ENCODE data around the gene TMCO4. TPM values are rescaled to one million over a fixed set of nuclear protein-coding genes. Genes with fewer than 3 reads are reported as not detected.

The TMCO4 gene
- total and polyA plus RNA-seq, 2 of the 8 experiments (the other 6 are each of a cell fraction or from before 2014, with no cell fraction given), result 3.0 to 3.1 TPM

GRCh38 chr1:19785660-19786059 is 14.1 kb downstream of the TMCO4 start:
- ChIA-PET POLR2A (ENCODE audit: partially characterized antibody) (interaction anchor here (1.5 to 1.8 kb wide), 3 partner anchors 10 to 22 kb away, joined by 3 to 5 read pairs (median 5); no protein-coding TSS in a partner anchor), CTCF (ENCODE audit: partially characterized antibody) (interaction anchor here (0.9 to 3.3 kb wide), 7 partner anchors 9 to 39 kb away, joined by 3 to 11 read pairs (median 4); no protein-coding TSS in a partner anchor)
- H2AFZ ChIP-seq (ENCODE audit: low read length), result no peak overlapping the region
- no peak overlapping the region for H3K18ac ChIP-seq (ENCODE audit: extremely low read depth, low read length)
- DNase-seq (ENCODE audit: low read depth in 1 of 2, low spot score in 2 of 2) (no peak), FAIRE-seq (no peak)
- peaks cover 8 to 11% (median 10%) of the 10 kb centered on the region in 4 experiments for H3K4me1 ChIP-seq (replicated peaks in 1 of 4; ENCODE audit: control insufficient read depth in 3 of 4, insufficient read depth in 4 of 4, low read length in 3 of 4)
- no peak overlapping the region for H2AK5ac ChIP-seq (ENCODE audit: low read depth, low read length)
- no peak overlapping the region for H2BK120ac ChIP-seq (replicated peaks; ENCODE audit: low read depth, low read length)
- H3K36me3 ChIP-seq (ENCODE audit: control insufficient read depth in 2 of 4, insufficient read depth in 4 of 4, low read length in 3 of 4), result no peaks in the 10 kb centered on the region
- no peaks in the 10 kb centered on the region for H3K79me1 ChIP-seq (ENCODE audit: low read depth, low read length)
- H3K4me3 ChIP-seq (ENCODE audit: extremely low read depth in 1 of 4, insufficient read depth in 2 of 4, low read depth in 3 of 4, low read length in 4 of 4), result no peak overlapping the region
- no peak overlapping the region for H4K91ac ChIP-seq (replicated peaks; ENCODE audit: insufficient read length, low read length)
- H3K9me3 ChIP-seq (ENCODE audit: insufficient read depth in 2 of 2, low read depth in 1 of 2, low read length in 1 of 2), result no peaks in the 10 kb centered on the region
- no peak overlapping the region for H3K9ac ChIP-seq (replicated peaks in 1 of 4; ENCODE audit: extremely low read depth in 1 of 4, low read depth in 3 of 4, low read length in 3 of 4)
- H3K27me3 ChIP-seq (replicated peaks in 1 of 4; ENCODE audit: control insufficient read depth in 3 of 4, extremely low read depth in 1 of 4, insufficient read depth in 3 of 4, low read length in 3 of 4), result peaks cover 4 to 32% (median 26%) of the 10 kb centered on the region in 4 experiments
- H3K27ac ChIP-seq (ENCODE audit: low read depth, low read length), result no peak overlapping the region
- no peak overlapping the region for H4K8ac ChIP-seq (ENCODE audit: extremely low read depth, insufficient read depth, low read length)
- no peak overlapping the region for H2BK5ac ChIP-seq (ENCODE audit: low read depth, low read length)
- no peak overlapping the region for H3K23ac ChIP-seq (ENCODE audit: insufficient read length)
- H4K20me1 ChIP-seq (replicated peaks in 1 of 2; ENCODE audit: control insufficient read depth in 1 of 2, insufficient read depth in 2 of 2, low read length in 2 of 2), result no peaks in the 10 kb centered on the region
- no peak overlapping the region for H2BK20ac ChIP-seq (ENCODE audit: low read length)
- no peak overlapping the region for H3K4me2 ChIP-seq (ENCODE audit: insufficient read depth in 1 of 2, low read depth in 2 of 2, low read length in 2 of 2)
- H3K79me2 ChIP-seq (ENCODE audit: control insufficient read depth in 1 of 2, insufficient read depth in 2 of 2, low read length in 2 of 2), result no peaks in the 10 kb centered on the region
- no peaks in the 10 kb centered on the region for H3K23me2 ChIP-seq (ENCODE audit: low read depth, low read length)
- no peak overlapping the region for H2BK12ac ChIP-seq (ENCODE audit: low read depth, low read length)
- no peak overlapping the region for H3K56ac ChIP-seq (replicated peaks; ENCODE audit: insufficient read length, low read depth, low read length)
- H3K4ac ChIP-seq (replicated peaks; ENCODE audit: insufficient read length, low read depth, low read length), result no peak overlapping the region
- no peak overlapping the region for H4K5ac ChIP-seq (ENCODE audit: insufficient read length, low read depth, low read length)
- no peak overlapping the region for H3K14ac ChIP-seq (ENCODE audit: insufficient read length)
- TF ChIP-seq EZH2 (IDR thresholded peaks at IDR 0.05; ENCODE audit: low read depth, low read length, severe bottlenecking), result no peak
- TF ChIP-seq GTF2F1 (IDR thresholded peaks at IDR 0.05; ENCODE audit: borderline replicate concordance, low read depth, low read length), result no peak
- 0 out of 4 replicates have a peak, but pooled peaks of 1 of the 2 experiments have one; percentile 4 for TF ChIP-seq RAD21 (IDR thresholded peaks at IDR 0.05 in 1 of 2, conservative IDR thresholded peaks at IDR 0.05 in 1 of 2; ENCODE audit: low read depth in 2 of 2, low read length in 2 of 2)
- 70% methylated on average over 4 of the region's 4 CpGs; no CpG with 5 or more reads in 1 of the 2 experiments for WGBS, 2 experiments (ENCODE audit: extremely low coverage in 1 of 2, insufficient coverage in 1 of 2, insufficient read length in 1 of 2, insufficient replicate concordance in 2 of 2, low coverage in 1 of 2, low lambda C conversion rate in 2 of 2, missing lambda C conversion rate in 1 of 2)
- H2BK15ac ChIP-seq (ENCODE audit: low read length), result no peak overlapping the region

Measured in H1 (cell line).